GM13976 (cell line): ENCODE data around the gene TCF4.

ENCODE experiments used
- DNase-seq: peaks from one replicate; pipeline ENCODE4 v3.0.0; 2012; ENCODE audit warnings: low spot score
- CTCF ChIP-seq: IDR thresholded peaks from 2 replicates; pipeline ENCODE4 v1.5.1; 2012; ENCODE audit warnings: borderline replicate concordance, mild to moderate bottlenecking; ENCODE audit not compliant: insufficient read depth; ENCODE audit errors: extremely low read depth, missing control alignments, control extremely low read depth
- in situ Hi-C: fragments of 300-500 bp; cut with MboI; formaldehyde crosslinking; loops from one replicate; pipeline ENCODE4 v1.12.0; 2022; ENCODE audit warnings: low sequenced_read_pairs, mixed read lengths, inconsistent platforms; ENCODE audit not compliant: unreplicated experiment

The TCF4 gene

GRCh38 chr18:55243857-55244256, 344.1 kb downstream of the TCF4 start:
- TF ChIP-seq CTCF, result no peak
- no peak for DNase-seq
- in situ Hi-C loops, result loop anchor here (10.0 kb wide), 1 partner anchor 81 kb away; no protein-coding TSS in a partner anchor

DNA sequence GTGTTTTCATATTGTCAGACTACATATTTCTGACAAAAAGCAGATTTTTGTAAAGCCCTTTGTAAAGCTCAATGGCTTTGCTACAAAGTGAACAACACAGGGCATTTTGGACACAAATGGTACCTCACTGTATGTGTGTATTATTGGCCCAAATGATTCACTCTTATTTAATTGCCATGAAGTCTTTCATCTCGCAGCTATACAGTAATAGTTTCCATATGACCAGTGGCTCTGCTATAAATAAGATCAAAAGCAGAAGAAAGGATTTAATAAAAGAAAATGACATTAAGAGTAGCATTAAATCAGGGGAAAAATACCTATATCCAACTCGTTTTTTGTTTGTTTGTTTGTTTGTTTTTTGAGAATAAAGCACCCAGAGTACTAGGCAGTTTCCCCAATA, 344.7 kb downstream of the TCF4 start:
- no peak for DNase-seq
- TF ChIP-seq CTCF, result no peak
- in situ Hi-C loops, result loop anchor here (10.0 kb wide), 1 partner anchor 82 kb away; no protein-coding TSS in a partner anchor

DNA sequence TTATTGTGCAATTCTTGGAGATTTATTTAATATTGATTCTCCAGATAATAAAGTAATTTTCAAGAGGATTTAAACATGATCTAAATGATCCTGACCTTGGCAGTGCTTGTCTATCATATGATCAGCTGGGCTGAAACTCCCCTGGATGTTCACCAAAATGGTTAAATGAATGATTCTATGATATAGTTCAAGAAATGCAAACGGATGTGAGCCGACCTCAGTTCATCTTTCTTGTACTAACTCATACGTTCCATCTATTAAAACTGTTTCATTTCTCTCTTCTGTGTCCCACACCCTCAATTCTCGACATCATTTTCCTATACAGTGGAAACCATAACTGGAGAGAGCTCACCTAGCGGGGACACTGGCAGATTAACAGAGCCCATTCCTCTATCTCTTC, 347.0 kb downstream of the TCF4 start:
- TF ChIP-seq CTCF, result no peak
- in situ Hi-C loops, result loop anchor here (10.0 kb wide), 1 partner anchor 84 kb away; no protein-coding TSS in a partner anchor
- DNase-seq, result no peak

DNA sequence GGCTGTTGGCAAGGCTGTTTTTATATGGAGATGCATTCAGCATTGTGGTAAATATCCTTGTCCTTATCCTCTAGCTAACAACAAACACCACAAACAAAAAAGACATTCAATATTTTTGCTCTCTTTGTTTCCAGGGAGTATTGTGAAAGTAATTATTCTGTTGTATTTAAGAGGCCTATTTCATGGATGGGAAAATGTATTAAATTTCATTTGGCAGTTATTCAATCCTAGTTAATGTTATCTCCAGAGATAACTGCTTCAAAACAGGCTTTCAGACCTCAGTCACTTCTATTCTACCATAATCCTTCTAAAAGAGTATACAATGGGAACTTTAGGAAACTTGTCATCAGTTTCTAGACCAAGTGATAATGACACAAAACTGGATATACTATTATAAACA, 348.3 kb downstream of the TCF4 start:
- DNase-seq, result no peak
- in situ Hi-C loops, result loop anchor here (10.0 kb wide), 1 partner anchor 85 kb away; no protein-coding TSS in a partner anchor

DNA sequence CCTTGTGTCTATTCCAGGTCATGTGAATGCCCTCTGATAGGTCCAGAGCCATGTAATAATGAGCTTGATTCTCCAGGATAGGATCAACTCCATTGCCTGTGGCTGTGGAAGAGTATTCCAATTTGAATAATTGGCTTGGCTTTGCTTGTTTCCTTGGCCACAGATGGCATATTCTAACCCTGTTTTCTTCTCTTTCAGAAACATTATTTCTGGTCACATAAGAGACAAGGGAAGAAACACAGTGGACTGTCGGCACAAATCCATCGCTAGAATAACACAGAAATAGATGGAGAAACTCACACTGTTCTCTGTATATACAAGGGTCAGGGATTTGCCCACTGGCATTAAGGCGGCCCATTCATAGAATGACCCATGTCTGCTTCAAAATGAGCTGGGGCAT, 350.3 kb downstream of the TCF4 start:
- in situ Hi-C loops, result no loop called here
- no peak for TF ChIP-seq CTCF
- DNase-seq, result no peak

More for the DNA sequence above, 348.3 kb downstream of the TCF4 start:
- no peak for TF ChIP-seq CTCF

- TF ChIP-seq CTCF, result no peak
- DNase-seq, result no peak
- in situ Hi-C loops, result no loop called here
Measured at GRCh38 chr18:55236150-55236931, 351.7 kb downstream of the TCF4 start.
